IPS-18a (cell line): ENCODE measurements around the gene PDSS1.
A peak's percentile ranks its signal among the peaks of the same experiment; 100 is the strongest.
"Not testable (repeated sequence)": the region's sequence is repeated elsewhere in the genome, so short reads cannot be mapped to it uniquely, and the experiment has no call there.

ENCODE experiments used
- H3K27ac ChIP-seq: one replicate; pipeline ENCODE4 v1.5.1; 2013; ENCODE audit warnings: low read length
- H3K27me3 ChIP-seq: one replicate; pipeline ENCODE4 v1.6.1; 2013; ENCODE audit warnings: mild to moderate bottlenecking, low read length; ENCODE audit not compliant: control insufficient read depth, insufficient read depth
- H3K36me3 ChIP-seq: one replicate; pipeline ENCODE4 v1.6.1; 2013; ENCODE audit warnings: low read depth, low read length; ENCODE audit not compliant: control insufficient read depth
- H3K4me1 ChIP-seq: one replicate; pipeline ENCODE4 v1.6.1; 2013; ENCODE audit warnings: low read depth, low read length; ENCODE audit not compliant: control insufficient read depth
- H3K4me3 ChIP-seq: one replicate; pipeline ENCODE4 v1.5.1; 2013; ENCODE audit warnings: low read length
- H3K9ac ChIP-seq: one replicate; pipeline ENCODE4 v1.6.1; 2013; ENCODE audit warnings: mild to moderate bottlenecking, low read length, moderate library complexity
- H3K9me3 ChIP-seq: one replicate; pipeline ENCODE4 v1.6.1; 2013; ENCODE audit warnings: low read depth, low read length; ENCODE audit not compliant: control insufficient read depth

The PDSS1 gene

DNA sequence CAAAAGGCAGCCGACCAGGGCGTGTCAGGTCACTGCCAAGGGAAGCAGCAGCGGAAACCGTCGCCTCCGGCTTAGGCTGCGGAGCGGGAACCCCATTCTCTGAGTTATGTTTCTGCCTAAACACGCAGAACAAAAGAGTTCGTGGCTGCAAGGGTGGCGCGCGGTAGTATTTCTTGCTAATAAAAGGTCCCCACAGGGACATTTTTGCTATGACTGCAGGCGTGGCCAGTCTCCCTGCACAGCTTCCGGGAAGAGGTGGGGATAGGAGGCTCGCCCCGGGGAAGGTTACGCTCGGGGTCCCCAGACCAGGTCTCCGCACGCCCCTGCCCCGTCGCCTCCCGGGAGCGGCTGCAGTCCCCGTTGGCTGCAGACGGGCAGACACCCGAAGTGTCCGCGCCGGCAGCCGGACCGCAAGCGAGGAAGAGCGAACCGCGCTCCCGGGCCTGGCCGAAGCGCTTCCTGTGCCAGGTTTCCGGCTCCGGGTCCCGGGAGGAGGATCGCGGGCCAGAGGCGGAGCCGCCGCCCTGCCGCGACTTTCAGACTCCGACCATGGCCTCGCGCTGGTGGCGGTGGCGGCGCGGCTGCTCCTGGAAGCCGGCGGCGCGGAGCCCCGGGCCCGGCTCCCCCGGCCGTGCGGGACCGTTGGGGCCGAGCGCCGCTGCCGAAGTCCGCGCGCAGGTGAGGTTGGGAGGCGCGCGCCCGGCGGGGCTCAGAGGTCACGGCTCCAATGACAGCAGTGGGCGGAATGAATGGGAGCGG is at the start of gene PDSS1:
PDSS1 (plus strand) TSS at position 539 of the 759 bp plus-strand sequence; CDS start at position 550, 11 bp downstream.
- peak within 1 kb of the TSS; percentile 67 for H3K9ac ChIP-seq
- no peaks in the 10 kb centered on the region for H3K9me3 ChIP-seq
- H3K27me3 ChIP-seq, result no peaks in the 10 kb centered on the region
- H3K4me1 ChIP-seq, result peaks cover 4% of the 10 kb centered on the region
- no peaks in the 10 kb centered on the region for H3K36me3 ChIP-seq
- peak within 1 kb of the TSS; percentile 84 for H3K4me3 ChIP-seq
- H3K27ac ChIP-seq, result peak within 1 kb of the TSS; percentile 9

DNA sequence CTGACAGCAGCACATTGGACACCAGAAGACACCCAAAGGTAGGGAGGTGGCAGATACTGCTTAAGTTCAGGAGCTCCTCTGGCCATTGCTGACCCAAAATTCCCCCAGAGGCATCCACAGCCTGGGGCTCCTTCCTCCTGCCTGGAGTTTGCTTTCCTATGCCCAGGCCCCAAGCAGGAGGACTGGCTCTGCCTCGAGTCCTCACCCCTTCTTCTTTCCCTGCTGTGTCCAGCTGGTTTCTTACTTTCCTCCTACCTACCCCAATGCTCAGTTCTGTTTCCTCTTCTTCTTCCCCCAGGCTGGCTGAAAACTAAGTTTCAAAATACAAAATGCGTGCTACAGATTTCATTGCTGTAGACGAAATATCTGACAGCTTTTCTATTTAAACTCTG is 49.3 kb upstream of the PDSS1 start:
- H3K9me3 ChIP-seq, H3K36me3 ChIP-seq, H3K27me3 ChIP-seq, H3K4me3 ChIP-seq, H3K4me1 ChIP-seq, H3K9ac ChIP-seq, H3K27ac ChIP-seq: not testable (repeated sequence)

DNA sequence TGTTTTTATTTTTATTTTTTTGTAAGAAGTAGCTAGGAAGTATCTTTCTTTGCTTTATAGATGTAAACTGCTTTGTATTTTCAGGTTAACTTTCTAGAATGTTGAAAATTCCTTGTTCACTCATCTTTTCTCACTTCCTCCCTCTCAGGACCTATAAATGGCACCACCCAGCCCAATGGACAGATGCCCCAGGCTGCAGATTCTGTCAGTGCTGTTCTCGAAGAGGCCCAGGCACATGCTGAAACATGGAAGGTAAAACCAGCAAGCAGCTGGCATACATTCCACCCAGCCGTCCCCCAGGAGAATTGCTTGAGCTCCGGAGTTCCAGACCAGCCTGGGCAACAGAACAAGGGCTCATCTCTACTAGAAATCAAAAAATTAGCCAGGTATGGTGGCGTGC is 47.1 kb upstream of the PDSS1 start:
- H3K27ac ChIP-seq, result no peak overlapping the region
- no peaks in the 10 kb centered on the region for H3K9me3 ChIP-seq
- H3K36me3 ChIP-seq, result no peaks in the 10 kb centered on the region
- H3K9ac ChIP-seq, result no peak overlapping the region
- H3K27me3 ChIP-seq, result no peaks in the 10 kb centered on the region
- H3K4me1 ChIP-seq, result no peaks in the 10 kb centered on the region
- no peak overlapping the region for H3K4me3 ChIP-seq

DNA sequence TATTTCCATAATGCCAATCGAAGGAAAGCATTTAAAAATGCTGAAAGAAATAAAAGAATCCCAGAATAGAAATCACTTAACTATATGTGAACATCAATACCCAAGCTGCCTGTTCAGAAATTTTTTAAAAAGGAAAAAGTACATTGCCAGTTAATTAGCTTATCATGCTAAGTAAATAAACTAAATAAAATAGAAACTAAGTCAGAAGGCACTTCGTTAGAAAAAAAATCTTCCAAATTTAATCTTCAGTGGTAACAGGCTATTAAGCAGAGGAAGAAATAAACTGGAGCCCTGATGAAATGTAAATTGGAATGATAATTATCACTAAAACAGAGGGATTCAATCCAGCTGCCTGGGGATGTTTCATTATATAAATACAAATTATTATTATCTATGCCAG is 46.0 kb upstream of the PDSS1 start:
- H3K27ac ChIP-seq, H3K4me1 ChIP-seq, H3K27me3 ChIP-seq, H3K9me3 ChIP-seq, H3K9ac ChIP-seq, H3K36me3 ChIP-seq, H3K4me3 ChIP-seq: not testable (repeated sequence)

GRCh38 chr10:26653004-26653403 is 44.5 kb upstream of the PDSS1 start:
- Histone ChIP-seq H3K4me1 (no peaks in the 10 kb centered on the region), H3K36me3 (no peaks in the 10 kb centered on the region), H3K27me3 (no peaks in the 10 kb centered on the region), H3K9me3 (no peaks in the 10 kb centered on the region), H3K27ac (no peak overlapping the region), H3K9ac (no peak overlapping the region), H3K4me3 (no peak overlapping the region)

- H3K4me3 ChIP-seq, result no peak overlapping the region
- no peaks in the 10 kb centered on the region for H3K4me1 ChIP-seq
- H3K36me3 ChIP-seq, result no peaks in the 10 kb centered on the region
- H3K27me3 ChIP-seq, result no peaks in the 10 kb centered on the region
- no peak overlapping the region for H3K27ac ChIP-seq
- no peak overlapping the region for H3K9ac ChIP-seq
- H3K9me3 ChIP-seq, result no peaks in the 10 kb centered on the region
These were observed 41.8 kb upstream of the PDSS1 start for GRCh38 chr10:26655746-26656145.

DNA sequence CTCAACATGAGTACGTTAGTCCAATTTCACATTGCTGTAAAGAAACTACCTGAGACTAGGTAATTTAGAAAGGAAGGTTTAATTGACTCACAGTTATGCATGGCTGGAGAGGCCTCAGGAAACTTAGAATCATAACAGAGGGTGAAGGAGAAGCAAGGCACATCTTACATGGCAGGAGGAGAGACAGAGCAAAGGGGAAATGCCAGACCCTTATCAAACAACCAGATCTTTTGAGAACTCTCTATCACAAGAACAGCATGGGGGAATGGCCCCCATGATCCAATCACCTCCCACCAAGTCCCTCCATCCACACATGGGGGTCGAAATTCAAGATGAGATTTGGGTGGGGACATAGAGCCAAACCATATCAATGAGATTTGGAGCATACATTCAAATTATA is 34.6 kb upstream of the PDSS1 start:
- no peak overlapping the region for H3K27ac ChIP-seq
- no peaks in the 10 kb centered on the region for H3K36me3 ChIP-seq
- H3K27me3 ChIP-seq, result no peaks in the 10 kb centered on the region
- no peak overlapping the region for H3K9ac ChIP-seq
- H3K4me1 ChIP-seq, result no peaks in the 10 kb centered on the region
- H3K9me3 ChIP-seq, result no peaks in the 10 kb centered on the region
- no peak overlapping the region for H3K4me3 ChIP-seq

- no peaks in the 10 kb centered on the region for H3K36me3 ChIP-seq
- no peaks in the 10 kb centered on the region for H3K27me3 ChIP-seq
- no peak overlapping the region for H3K27ac ChIP-seq
- H3K4me3 ChIP-seq, result no peak overlapping the region
- H3K4me1 ChIP-seq, result no peaks in the 10 kb centered on the region
- H3K9ac ChIP-seq, result no peak overlapping the region
- H3K9me3 ChIP-seq, result no peaks in the 10 kb centered on the region
These were observed 32.1 kb upstream of the PDSS1 start for GRCh38 chr10:26665080-26666048.

DNA sequence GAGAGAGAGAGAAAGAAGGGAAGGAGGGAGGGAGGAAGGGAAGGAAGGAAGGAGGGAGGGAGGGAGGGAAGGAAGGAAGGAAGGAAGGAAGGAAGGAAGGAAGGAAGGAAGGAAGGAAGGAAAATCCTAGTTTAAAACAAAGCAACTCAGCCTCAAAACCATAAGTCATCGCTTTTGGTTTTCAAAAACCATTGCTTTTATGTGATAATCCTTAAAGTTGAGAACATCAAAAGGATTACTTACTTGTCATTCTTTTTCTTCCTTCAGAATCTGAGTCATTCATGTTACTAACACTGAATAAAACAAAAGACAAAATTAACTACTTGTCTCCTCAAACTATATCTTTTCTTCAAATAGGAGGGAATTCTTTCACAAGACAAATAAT is 21.6 kb upstream of the PDSS1 start:
- no peaks in the 10 kb centered on the region for H3K4me1 ChIP-seq
- no peak overlapping the region for H3K4me3 ChIP-seq
- H3K27ac ChIP-seq, result no peak overlapping the region
- H3K27me3 ChIP-seq, result no peaks in the 10 kb centered on the region
- H3K36me3 ChIP-seq, result no peaks in the 10 kb centered on the region
- H3K9me3 ChIP-seq, result no peaks in the 10 kb centered on the region
- no peak overlapping the region for H3K9ac ChIP-seq

- H3K9me3 ChIP-seq, result no peaks in the 10 kb centered on the region
- no peak overlapping the region for H3K9ac ChIP-seq
- no peaks in the 10 kb centered on the region for H3K4me1 ChIP-seq
- no peaks in the 10 kb centered on the region for H3K36me3 ChIP-seq
- no peak overlapping the region for H3K4me3 ChIP-seq
- H3K27ac ChIP-seq, result no peak overlapping the region
- H3K27me3 ChIP-seq, result no peaks in the 10 kb centered on the region
These were observed 17.9 kb upstream of the PDSS1 start for GRCh38 chr10:26679588-26679987.

- no peak overlapping the region for H3K4me3 ChIP-seq
- no peaks in the 10 kb centered on the region for H3K9me3 ChIP-seq
- no peaks in the 10 kb centered on the region for H3K4me1 ChIP-seq
- no peak overlapping the region for H3K27ac ChIP-seq
- no peaks in the 10 kb centered on the region for H3K36me3 ChIP-seq
- H3K27me3 ChIP-seq, result no peaks in the 10 kb centered on the region
- H3K9ac ChIP-seq, result no peak overlapping the region
These were observed 16.4 kb upstream of the PDSS1 start for GRCh38 chr10:26681076-26681475.
